Activated naive CD4-positive, alpha-beta T cell treated with Interleukin-2 at 50 U/mL for 16 hours (primary cell): Measurements from ENCODE around the gene MED13L.

ENCODE experiments used
- DNase-seq: peaks from one replicate; pipeline ENCODE4 v3.0.0-alpha.2; 2020

MED13L gene

GRCh38 chr12:116276652-116277466 lies 634 bp downstream of the MED13L start:
- DNase-seq: peak; percentile 68

DNA sequence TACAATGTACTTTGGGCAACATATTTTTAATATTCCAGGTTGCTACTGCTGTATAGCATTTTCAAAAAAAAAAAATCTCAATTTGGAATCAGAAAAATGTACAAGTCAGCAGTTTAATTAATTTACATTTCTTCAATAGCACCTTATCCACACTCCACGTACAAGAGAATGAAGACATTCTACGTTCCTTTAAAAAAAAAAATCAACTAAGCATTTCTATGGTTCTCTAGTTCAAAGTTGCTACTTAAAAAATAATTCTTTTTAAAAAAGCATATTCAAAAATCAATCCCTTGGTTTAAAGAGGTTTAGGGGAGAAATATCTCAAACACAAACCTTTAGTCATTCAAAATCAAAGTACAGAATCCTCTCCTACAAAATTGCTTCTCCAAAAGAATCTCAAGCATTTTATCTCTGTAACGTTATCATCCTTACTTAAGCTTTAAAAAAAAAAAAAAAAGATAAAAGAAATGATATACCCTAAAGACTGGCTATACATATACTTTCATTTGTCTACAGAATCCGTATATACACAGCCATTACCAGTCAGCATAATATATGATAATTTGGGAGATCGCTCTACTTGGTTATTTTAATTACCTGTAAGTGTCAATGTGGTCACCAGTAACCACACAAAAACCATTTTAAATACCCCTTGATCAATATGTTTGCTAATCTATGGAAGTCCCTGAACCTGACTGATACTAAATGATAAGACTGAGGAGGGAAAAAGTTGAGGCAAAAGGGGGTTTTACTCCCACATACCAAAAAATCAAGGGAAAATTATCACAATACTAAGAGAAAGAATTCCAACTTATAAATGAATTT lies 2.7 kb downstream of the MED13L start:
- no peak for DNase-seq

DNA sequence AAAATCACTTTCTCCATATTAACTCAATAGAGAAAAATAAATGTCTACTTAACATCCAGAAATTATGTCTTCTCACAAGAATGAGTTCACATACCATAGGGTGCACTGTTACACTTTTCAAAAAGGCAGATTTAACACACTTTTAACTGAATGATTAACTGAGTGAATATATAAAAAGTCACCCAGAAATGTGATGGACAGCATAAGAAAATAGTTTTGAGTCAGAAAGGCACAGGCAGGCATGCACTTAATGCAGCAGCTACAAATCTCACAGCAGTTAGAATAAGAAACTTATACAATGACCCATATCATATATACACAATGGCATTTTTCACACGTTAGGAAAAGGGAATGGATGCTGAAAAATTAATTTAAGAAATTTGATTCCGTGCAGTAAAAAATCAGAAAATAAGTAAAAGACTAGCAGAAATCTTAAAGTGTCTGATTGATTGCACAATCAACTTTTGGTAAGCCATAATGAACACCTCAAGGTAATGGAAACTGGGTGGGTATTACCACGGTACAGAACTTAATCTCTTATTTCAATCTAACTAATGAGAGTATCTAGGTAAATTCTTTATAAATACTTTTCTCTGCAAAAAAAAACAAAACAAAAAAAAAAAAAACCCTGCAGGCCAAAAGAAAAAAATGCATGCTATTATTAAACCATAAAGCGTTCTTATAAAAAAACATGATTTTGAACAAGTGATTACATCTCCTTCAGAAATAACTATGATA lies 3.5 kb downstream of the MED13L start:
- DNase-seq: no peak

DNA sequence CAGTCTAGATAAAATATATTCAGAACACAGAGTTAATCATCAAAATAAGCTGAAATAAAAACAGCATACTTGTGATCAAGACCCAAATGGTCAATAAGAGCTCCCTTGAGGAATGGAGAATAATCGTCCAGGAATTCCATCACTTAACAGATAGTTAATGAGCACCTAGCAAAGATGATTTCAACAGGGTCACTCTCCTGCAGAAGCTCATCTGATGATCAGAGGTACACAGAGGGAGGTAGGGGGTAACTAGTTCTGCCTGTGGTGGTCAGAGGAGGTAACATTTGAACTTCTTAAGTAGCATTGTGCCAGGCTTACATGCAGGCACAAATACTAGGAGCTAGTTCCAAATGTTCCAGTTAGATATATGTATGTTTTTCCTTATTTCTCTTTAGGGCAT lies 9.5 kb downstream of the MED13L start:
- no peak for DNase-seq

DNA sequence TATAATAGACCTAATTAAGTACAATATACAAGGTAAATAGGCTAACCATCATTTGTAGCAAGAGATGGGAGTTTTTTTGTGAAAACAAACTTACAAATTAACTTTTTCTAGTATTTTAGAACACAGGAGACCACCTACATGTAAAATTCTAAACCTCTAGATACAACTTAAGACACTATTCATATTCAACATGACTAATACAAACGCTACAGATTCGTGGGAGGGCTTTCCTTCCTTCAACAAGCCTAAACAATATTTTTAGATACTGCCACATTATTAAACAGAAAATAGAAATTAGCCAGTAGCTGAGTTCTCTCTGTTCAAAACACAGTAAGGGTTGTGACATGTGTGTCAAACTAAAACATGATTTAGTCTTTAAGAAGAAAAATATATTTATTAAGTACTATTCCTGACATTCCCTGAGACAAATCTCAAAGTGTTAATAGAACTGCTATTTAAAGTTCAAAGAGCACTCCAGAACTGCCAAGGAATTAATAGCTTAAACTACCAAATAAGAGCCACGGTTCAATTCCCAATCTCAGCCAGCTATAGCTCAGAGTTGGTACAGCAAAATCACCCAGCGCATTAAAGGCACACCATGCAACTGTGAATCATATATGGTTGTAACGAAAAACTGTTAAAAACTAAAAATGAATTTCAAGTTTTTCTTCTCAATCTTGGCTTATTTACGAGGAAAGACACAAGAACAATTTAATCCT lies 10.7 kb downstream of the MED13L start:
- no peak for DNase-seq

GRCh38 chr12:116266168-116266601 lies 11.3 kb downstream of the MED13L start:
- no peak for DNase-seq

DNA sequence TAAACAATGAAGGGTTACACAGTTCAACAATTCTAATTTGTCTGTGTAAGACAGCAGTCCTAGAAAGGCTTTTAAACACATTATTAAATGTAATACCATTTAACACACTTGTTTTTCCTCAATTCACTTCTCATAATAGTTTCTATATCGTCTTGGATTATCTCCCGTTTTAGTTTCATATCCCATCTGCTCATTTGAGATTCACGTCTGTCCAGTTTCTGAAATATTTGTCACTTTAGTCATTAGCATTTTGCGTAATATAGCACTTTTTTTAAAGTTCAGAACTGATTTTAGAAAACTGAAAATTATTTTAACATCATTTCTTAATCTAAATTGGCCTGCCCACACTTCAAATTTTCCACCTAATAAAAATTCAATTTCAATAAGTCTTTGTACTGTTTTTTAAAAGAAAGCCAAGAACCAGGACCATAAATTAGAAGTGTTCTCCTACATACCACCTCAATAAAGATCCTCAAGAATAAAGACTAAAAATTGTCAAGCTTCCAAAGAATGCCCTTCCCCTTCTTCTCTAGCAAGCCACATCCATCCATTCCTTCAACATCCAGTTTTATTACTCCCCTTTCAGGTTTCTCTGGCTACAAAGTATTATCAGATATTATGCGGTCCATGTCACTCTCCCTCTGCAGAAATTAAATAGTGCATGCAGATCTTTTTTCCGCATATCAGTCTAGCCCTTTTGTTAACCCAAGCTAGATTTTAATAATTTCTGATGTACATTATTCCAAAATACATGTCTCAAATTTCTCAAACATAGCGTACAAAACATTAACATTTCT lies 11.9 kb downstream of the MED13L start:
- no peak for DNase-seq

- DNase-seq: no peak
Measured at GRCh38 chr12:116264525-116265070, 12.9 kb downstream of the MED13L start.

DNA sequence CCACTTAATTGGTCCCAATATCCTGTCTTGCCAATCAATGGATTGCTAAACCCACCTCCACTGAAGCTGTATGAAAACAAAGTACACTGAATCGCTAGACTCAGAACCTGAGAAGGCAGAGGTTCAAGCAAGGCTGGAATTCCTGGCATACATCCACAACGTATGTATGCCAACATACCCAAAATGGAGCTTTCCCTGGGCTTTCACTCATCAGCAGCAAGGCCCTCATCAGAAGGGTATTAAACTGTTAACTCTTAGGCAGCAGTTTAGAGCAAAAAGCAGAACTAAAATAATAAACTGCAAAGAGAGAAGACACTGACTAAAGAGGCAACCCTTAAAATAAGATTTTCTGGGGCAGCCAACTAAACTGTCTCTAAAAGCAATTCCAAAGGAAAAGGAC lies 13.6 kb downstream of the MED13L start:
- no peak for DNase-seq

DNA sequence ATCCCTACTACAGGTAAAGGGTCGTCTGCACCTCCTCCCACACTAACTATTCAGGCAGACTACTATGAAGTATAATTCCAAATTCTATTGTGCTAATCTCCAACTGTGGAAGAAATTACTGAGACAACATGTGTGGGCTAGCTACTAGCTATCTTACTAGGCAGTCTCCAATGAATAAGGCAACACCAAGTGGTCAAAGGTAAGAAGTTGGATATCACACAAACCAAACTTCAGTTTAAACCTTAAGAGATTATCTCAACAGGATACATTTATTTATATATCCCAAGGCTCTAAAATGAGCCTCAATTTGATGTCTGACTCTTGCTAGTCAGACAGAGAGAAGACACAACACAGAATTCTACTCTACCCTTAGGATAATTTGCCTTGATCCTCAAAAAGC lies 14.1 kb downstream of the MED13L start:
- no peak for DNase-seq

DNA sequence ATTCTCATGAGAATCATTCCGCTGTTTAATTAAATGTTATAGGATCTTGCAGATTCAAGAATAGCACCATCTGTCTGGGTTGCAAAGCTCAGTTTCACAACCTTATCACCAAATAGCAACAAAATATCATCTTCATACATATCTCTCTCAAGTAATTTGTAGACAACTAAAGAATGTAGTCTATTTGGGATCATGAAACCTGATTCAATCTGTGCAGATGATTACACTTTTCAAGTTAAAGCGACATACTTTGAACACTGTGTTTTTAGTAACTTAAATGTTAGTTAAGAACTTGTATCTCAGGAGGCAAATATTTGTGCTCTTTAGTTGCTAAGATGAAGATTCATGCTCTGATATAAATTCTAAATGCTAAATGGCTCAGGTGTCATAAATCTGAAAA lies 14.8 kb downstream of the MED13L start:
- no peak for DNase-seq

GRCh38 chr12:116261525-116262100 lies 15.9 kb downstream of the MED13L start:
- no peak for DNase-seq

- DNase-seq: no peak
Measured at GRCh38 chr12:116259800-116260577, 17.5 kb downstream of the MED13L start.

DNA sequence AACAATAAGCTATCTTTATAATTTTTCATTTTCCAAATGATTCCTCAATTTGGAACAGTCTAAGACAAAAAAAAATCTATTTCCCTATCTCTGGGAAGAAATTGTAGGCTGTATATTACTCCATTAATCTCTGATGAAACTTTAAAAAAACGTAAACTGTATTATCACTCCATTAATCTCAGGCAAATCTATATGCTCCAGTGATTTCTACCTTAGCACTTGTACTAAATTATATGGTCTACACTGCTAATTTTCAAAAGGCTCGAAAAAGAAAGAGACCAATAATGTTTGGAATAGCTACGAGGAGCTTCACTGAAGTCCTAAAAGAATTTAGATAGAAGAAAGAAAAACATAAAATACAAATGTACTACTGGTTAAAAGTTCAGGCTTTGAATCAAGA lies 19.7 kb downstream of the MED13L start:
- DNase-seq: no peak

DNA sequence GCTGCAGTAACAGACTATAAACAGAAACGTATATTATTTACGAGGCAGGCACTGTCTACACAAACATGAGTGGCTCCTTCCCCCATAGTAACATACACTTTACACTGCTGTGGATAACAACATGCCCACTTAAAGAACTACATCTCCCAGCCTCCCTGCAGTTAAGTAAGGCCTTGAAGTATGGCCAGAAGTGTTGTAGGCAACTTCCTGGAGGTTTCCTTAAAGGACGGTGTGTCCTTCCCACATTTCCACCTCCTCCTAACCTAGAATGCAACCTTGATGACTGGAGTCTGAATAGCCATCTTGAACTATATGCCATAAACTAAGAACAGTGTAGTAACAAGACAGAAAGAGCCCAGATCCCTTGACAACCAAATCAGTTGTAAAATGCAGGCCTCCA lies 20.3 kb downstream of the MED13L start:
- no peak for DNase-seq

GRCh38 chr12:116249938-116250337 lies 27.6 kb downstream of the MED13L start:
- DNase-seq: no peak

DNA sequence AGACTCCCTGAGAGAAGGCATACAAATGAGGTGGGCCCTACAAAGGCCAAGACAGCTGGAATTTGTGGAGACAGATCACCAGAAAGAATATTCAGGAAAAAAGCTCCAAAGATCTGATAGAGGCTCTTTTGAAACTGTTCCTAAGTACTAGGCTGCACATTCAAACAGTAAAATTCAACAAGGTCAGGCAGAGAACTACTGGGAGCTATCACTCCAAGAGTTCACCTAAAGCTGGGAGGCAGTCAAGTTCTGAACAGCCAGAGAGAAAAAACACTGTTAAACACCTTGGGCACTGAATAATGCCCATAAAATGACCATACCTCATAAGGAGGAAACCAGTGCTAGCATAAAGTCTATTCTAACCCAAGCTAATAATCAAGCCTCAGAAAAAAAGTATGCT lies 28.6 kb downstream of the MED13L start:
- DNase-seq: no peak

DNA sequence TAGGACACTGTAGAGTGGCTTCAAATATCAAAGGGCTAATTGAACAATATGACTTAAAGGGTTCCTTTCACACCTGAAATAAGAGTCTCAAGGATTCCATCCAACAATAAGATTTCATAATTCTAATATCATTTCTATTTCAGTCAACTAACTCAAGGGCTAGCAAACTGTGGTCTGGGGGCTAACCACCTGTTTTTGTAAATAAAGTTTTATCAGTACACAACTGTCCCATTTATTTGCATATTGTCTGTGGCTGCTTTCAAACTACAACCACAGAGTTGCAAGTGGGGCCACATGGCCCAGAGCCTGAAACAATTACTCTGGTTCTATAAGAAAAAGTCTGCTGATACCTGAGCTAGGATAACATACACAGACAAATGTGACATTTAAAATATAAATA lies 29.1 kb downstream of the MED13L start:
- DNase-seq: no peak

GRCh38 chr12:116247377-116247776 lies 30.1 kb downstream of the MED13L start:
- DNase-seq: no peak

- no peak for DNase-seq
Measured at GRCh38 chr12:116246490-116247179, 30.9 kb downstream of the MED13L start.
